ENCODE data around the gene GPSM1.

Gene GPSM1

DNA sequence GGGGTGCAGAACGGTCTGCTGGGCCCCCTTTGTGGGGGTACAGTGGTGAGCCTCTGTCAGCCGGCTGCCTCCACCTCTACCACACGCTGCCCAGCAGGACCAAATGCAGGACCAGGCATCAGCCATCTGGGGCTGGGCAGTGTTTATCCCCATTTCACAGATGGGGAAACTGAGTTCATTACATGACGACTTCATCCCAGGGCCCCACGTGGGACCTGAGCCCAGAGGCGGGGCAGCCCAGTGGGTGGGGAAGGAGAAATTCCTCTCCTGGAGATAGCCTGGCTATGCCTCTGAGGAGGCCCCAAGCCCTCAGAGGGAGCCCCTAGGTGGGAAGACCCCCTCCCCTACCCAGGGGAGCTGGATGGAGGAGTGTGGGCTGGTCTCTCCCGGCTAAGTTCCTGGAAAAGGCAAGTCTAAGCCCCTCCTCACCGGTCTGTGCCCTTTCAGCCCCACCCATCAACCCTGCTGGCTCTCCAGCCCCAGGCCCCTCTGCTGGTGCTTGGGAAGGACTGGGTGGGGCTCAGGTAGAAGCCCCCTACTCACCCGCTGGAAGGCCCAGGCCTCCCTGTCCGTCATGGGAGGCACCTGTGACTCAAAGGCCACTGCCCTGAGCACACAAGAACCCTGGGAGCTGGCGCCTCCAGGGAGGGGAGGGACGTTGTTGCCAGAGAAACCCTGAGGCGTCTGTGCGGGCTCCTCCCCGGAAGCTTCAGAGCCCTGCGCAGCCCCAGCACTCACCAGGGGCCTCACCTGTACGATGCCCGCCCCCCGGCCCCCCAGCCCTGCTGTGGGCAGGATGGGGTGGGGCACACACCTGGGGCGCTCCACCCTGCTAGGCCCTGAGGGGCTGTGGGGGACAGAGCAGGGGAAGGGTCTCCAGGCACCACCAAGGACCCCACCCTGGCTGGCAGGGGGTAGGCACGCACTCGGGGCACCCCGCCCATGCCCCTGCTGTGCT is 16.0 kb upstream of the GPSM1 start:
- Histone ChIP-seq H3K27me3 (ENCODE audit: low read depth, low read length) (peaks cover 10% of the 10 kb centered on the region), H3K79me2 (ENCODE audit: low read length) (no peaks in the 10 kb centered on the region), H2AFZ (ENCODE audit: low read depth, low read length) (no peak overlapping the region), H4K20me1 (ENCODE audit: insufficient read depth, low read length) (no peaks in the 10 kb centered on the region), H3K4me3 (ENCODE audit: low read length) (no peak overlapping the region), H3K4me1 (ENCODE audit: low read length) (peaks cover 10% of the 10 kb centered on the region), H3K27ac (ENCODE audit: low read length) (no peak overlapping the region), H3K9me3 (ENCODE audit: insufficient read depth, low read length) (peaks cover 13% of the 10 kb centered on the region), H3K4me2 (ENCODE audit: low read length) (no peak overlapping the region), H3K9ac (ENCODE audit: low read length) (no peak overlapping the region), H3K36me3 (replicated peaks; ENCODE audit: low read depth, low read length) (no peaks in the 10 kb centered on the region)
- TF ChIP-seq, protein P1, sequence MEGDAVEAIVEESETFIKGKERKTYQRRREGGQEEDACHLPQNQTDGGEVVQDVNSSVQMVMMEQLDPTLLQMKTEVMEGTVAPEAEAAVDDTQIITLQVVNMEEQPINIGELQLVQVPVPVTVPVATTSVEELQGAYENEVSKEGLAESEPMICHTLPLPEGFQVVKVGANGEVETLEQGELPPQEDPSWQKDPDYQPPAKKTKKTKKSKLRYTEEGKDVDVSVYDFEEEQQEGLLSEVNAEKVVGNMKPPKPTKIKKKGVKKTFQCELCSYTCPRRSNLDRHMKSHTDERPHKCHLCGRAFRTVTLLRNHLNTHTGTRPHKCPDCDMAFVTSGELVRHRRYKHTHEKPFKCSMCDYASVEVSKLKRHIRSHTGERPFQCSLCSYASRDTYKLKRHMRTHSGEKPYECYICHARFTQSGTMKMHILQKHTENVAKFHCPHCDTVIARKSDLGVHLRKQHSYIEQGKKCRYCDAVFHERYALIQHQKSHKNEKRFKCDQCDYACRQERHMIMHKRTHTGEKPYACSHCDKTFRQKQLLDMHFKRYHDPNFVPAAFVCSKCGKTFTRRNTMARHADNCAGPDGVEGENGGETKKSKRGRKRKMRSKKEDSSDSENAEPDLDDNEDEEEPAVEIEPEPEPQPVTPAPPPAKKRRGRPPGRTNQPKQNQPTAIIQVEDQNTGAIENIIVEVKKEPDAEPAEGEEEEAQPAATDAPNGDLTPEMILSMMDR (IDR thresholded peaks at IDR 0.05; ENCODE audit: low read depth, low read length), result no peak
- no peak for TF ChIP-seq EZH2phosphoT487 (IDR thresholded peaks at IDR 0.05; ENCODE audit: low read depth)

DNA sequence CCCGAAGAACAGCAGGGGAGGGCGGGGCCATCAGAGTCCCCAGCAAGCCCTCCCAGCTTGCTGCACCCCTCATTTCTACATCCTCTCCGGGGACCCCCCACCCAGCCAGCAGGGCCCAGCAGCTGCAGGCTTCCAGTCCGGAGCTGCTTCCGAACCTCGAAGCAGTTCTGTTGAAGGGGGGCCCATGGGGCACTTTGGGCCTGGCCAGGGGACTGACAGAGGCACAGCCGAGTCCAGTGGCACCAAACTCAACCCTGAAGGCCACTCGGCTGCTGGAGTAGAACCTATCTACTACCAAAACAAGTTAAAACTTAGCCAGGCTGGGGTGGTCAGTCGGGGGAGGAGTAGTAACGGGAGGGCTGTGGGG is 15.3 kb upstream of the GPSM1 start:
- Histone ChIP-seq H3K36me3 (replicated peaks; ENCODE audit: low read depth, low read length) (no peaks in the 10 kb centered on the region), H4K20me1 (ENCODE audit: insufficient read depth, low read length) (no peaks in the 10 kb centered on the region), H3K27me3 (ENCODE audit: low read depth, low read length) (peaks cover 10% of the 10 kb centered on the region), H3K4me3 (ENCODE audit: low read length) (no peak overlapping the region), H3K9ac (ENCODE audit: low read length) (no peak overlapping the region), H3K4me1 (ENCODE audit: low read length) (peaks cover 8% of the 10 kb centered on the region), H3K27ac (ENCODE audit: low read length) (no peak overlapping the region), H2AFZ (ENCODE audit: low read depth, low read length) (no peak overlapping the region), H3K9me3 (ENCODE audit: insufficient read depth, low read length) (peaks cover 13% of the 10 kb centered on the region), H3K4me2 (ENCODE audit: low read length) (no peak overlapping the region), H3K79me2 (ENCODE audit: low read length) (no peaks in the 10 kb centered on the region)
- TF ChIP-seq, protein P1 (IDR thresholded peaks at IDR 0.05; ENCODE audit: low read depth, low read length), result no peak
- TF ChIP-seq EZH2phosphoT487 (IDR thresholded peaks at IDR 0.05; ENCODE audit: low read depth), result no peak

DNA sequence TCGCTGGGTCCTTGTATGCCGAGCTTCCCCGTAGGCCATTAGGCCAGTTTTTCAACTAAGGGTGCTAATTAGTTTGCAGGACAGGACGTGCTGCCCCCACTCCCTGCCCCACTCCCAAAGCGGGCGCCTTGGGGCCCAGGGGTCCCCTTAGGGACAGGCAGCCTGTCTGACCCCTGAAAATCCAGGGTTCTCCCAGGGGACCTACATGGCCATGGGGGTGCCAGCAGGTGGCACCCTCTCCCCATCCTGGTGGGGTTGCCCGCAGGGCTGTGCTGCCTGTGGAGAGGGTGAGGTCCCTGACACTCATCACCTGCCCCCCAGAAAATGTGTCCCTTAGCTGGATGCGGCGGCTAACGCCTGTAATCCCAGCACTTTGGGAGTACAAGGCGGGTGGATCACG is 14.9 kb upstream of the GPSM1 start:
- Histone ChIP-seq H3K27me3 (ENCODE audit: low read depth, low read length) (peaks cover 7% of the 10 kb centered on the region), H4K20me1 (ENCODE audit: insufficient read depth, low read length) (no peaks in the 10 kb centered on the region), H3K4me2 (ENCODE audit: low read length) (no peak overlapping the region), H3K79me2 (ENCODE audit: low read length) (no peaks in the 10 kb centered on the region), H3K9me3 (ENCODE audit: insufficient read depth, low read length) (peaks cover 13% of the 10 kb centered on the region), H3K4me1 (ENCODE audit: low read length) (peaks cover 4% of the 10 kb centered on the region), H3K4me3 (ENCODE audit: low read length) (no peak overlapping the region), H3K27ac (ENCODE audit: low read length) (no peak overlapping the region), H3K36me3 (replicated peaks; ENCODE audit: low read depth, low read length) (no peaks in the 10 kb centered on the region), H3K9ac (ENCODE audit: low read length) (no peak overlapping the region), H2AFZ (ENCODE audit: low read depth, low read length) (no peak overlapping the region)
- no peak for TF ChIP-seq EZH2phosphoT487 (IDR thresholded peaks at IDR 0.05; ENCODE audit: low read depth)
- TF ChIP-seq, protein P1 (IDR thresholded peaks at IDR 0.05; ENCODE audit: low read depth, low read length), result peak; percentile 65

- H3K27me3 ChIP-seq (ENCODE audit: low read depth, low read length), result no peaks in the 10 kb centered on the region
- peaks cover 10% of the 10 kb centered on the region for H3K9me3 ChIP-seq (ENCODE audit: insufficient read depth, low read length)
- no peak overlapping the region for H3K4me3 ChIP-seq (ENCODE audit: low read length)
- H3K36me3 ChIP-seq (replicated peaks; ENCODE audit: low read depth, low read length), result no peaks in the 10 kb centered on the region
- H4K20me1 ChIP-seq (ENCODE audit: insufficient read depth, low read length), result no peaks in the 10 kb centered on the region
- H3K79me2 ChIP-seq (ENCODE audit: low read length), result no peaks in the 10 kb centered on the region
- H3K4me2 ChIP-seq (ENCODE audit: low read length), result no peak overlapping the region
- no peak for TF ChIP-seq EZH2phosphoT487 (IDR thresholded peaks at IDR 0.05; ENCODE audit: low read depth)
- TF ChIP-seq, protein P1 (IDR thresholded peaks at IDR 0.05; ENCODE audit: low read depth, low read length), result no peak
- no peak overlapping the region for H3K27ac ChIP-seq (ENCODE audit: low read length)
- H3K9ac ChIP-seq (ENCODE audit: low read length), result no peak overlapping the region
- H3K4me1 ChIP-seq (ENCODE audit: low read length), result no peaks in the 10 kb centered on the region
- no peak overlapping the region for H2AFZ ChIP-seq (ENCODE audit: low read depth, low read length)
Observed at GRCh38 chr9:136313111-136314055, 14.0 kb upstream of the GPSM1 start.
